IMR-90 (cell line): Measurements from ENCODE around the gene SHC4. TPM values are rescaled to one million over a fixed set of nuclear protein-coding genes. Genes with fewer than 3 reads are reported as not detected.
A peak's percentile ranks its signal among the peaks of the same experiment; 100 is the strongest.

Experiments used
- ATAC-seq: fragments of 200-7000 bp; cut with Tn5 transposase; 2 replicates; pipeline ENCODE4 v1.9.1; 2020; ENCODE audit warnings: low read depth, mild to moderate bottlenecking, moderate library complexity
- BruUV-seq: library from RNA; stranded (reverse); fragments of 400-500 nt; replicated peaks from 2 replicates; lab custom pipeline; 2021; lab: Mats Ljungman, UMichigan
- CTCF ChIA-PET: fragments of 300-600 bp; formaldehyde crosslinking; extraction: SDS; loops from one replicate; lab custom pipeline; 2021; ENCODE audit warnings: antibody characterized with exemption; lab: Yijun Ruan, JAX
- POLR2A ChIA-PET: fragments of 300-600 bp; sonication (Branson Sonifier 250); formaldehyde crosslinking; loops from one replicate; lab custom pipeline; 2022; ENCODE audit warnings: antibody characterized with exemption; ENCODE audit not compliant: unreplicated experiment; lab: Charles Lee
- DNase-seq: peaks from one replicate; pipeline ENCODE4 v3.0.0; 2013
- H2AFZ ChIP-seq: replicated peaks from 2 replicates; pipeline ENCODE3; 2013; ENCODE audit warnings: low read length, mild to moderate bottlenecking; ENCODE audit not compliant: poor library complexity
- H2AK5ac ChIP-seq: 2 replicates; pipeline ENCODE4 v1.6.1; 2013; ENCODE audit warnings: low read depth, low read length, inconsistent platforms
- H2AK9ac ChIP-seq: replicated peaks from 2 replicates; pipeline ENCODE3; 2013; ENCODE audit warnings: mild to moderate bottlenecking, low read depth, low read length, moderate library complexity; ENCODE audit not compliant: poor library complexity
- H2BK120ac ChIP-seq: 2 replicates; pipeline ENCODE4 v1.6.1; 2013; ENCODE audit warnings: low read depth, low read length, inconsistent platforms
- H2BK15ac ChIP-seq: 3 replicates; pipeline ENCODE4 v1.6.1; 2013; ENCODE audit warnings: low read depth, low read length, inconsistent platforms
- H2BK20ac ChIP-seq: 2 replicates; pipeline ENCODE4 v1.6.1; 2013; ENCODE audit warnings: low read depth, mild to moderate bottlenecking, inconsistent platforms, low read length, moderate library complexity
- H2BK5ac ChIP-seq: 2 replicates; pipeline ENCODE4 v1.6.1; 2013; ENCODE audit warnings: mild to moderate bottlenecking, low read depth, low read length, inconsistent platforms; ENCODE audit not compliant: poor library complexity, severe bottlenecking
- H3K14ac ChIP-seq: replicated peaks from 2 replicates; pipeline ENCODE4 v1.6.1; 2013; ENCODE audit warnings: low read depth, low read length, inconsistent platforms
- H3K18ac ChIP-seq: 2 replicates; pipeline ENCODE4 v1.6.1; 2013; ENCODE audit warnings: low read depth, low read length, control low read depth
- H3K23ac ChIP-seq: 2 replicates; pipeline ENCODE4 v1.6.1; 2013; ENCODE audit warnings: low read depth, low read length, inconsistent platforms
- H3K27ac ChIP-seq: 2 replicates; pipeline ENCODE4 v1.5.1; 2013; ENCODE audit warnings: mild to moderate bottlenecking, control low read depth, low read length; ENCODE audit not compliant: insufficient read depth
- H3K27me3 ChIP-seq: 2 replicates; pipeline ENCODE4 v1.6.1; 2013; ENCODE audit warnings: low read length; ENCODE audit not compliant: control insufficient read depth, insufficient read depth
- H3K36me3 ChIP-seq: 2 replicates; pipeline ENCODE4 v1.6.1; 2013; ENCODE audit warnings: low read length, mixed read lengths; ENCODE audit not compliant: control insufficient read depth, insufficient read depth
- H3K4ac ChIP-seq: 2 replicates; pipeline ENCODE4 v1.6.1; 2013; ENCODE audit warnings: low read depth, low read length, inconsistent platforms
- H3K4me1 ChIP-seq: 2 replicates; pipeline ENCODE4 v1.6.1; 2013; ENCODE audit warnings: low read length, mixed read lengths; ENCODE audit not compliant: control insufficient read depth, insufficient read depth
- H3K4me2 ChIP-seq: 2 replicates; pipeline ENCODE4 v1.6.1; 2013; ENCODE audit warnings: low read depth, mild to moderate bottlenecking, control low read depth, low read length, moderate library complexity
- H3K4me3 ChIP-seq: 2 replicates; pipeline ENCODE4 v1.5.1; 2013; ENCODE audit warnings: low read depth, mild to moderate bottlenecking, control low read depth, low read length, moderate library complexity; ENCODE audit not compliant: insufficient read depth
- H3K56ac ChIP-seq: 2 replicates; pipeline ENCODE4 v1.6.1; 2013; ENCODE audit warnings: low read length, inconsistent platforms; ENCODE audit not compliant: insufficient read depth; ENCODE audit errors: extremely low read depth
- H3K79me1 ChIP-seq, 2 experiments: 2 replicates each; pipeline ENCODE4 v1.6.1; 2013; ENCODE audit warnings: low read length in 2 of 2, inconsistent platforms in 1 of 2, low read depth in 1 of 2
- H3K9ac ChIP-seq: 2 replicates; pipeline ENCODE4 v1.6.1; 2013; ENCODE audit warnings: low read depth, low read length, control low read depth
- H3K9me1 ChIP-seq: 2 replicates; pipeline ENCODE4 v1.6.1; 2013; ENCODE audit warnings: low read length, inconsistent platforms; ENCODE audit not compliant: insufficient read depth
- H3K9me3 ChIP-seq: 2 replicates; pipeline ENCODE4 v1.6.1; 2013; ENCODE audit warnings: low read length; ENCODE audit not compliant: control insufficient read depth, insufficient read depth
- H4K20me1 ChIP-seq: 2 replicates; pipeline ENCODE4 v1.6.1; 2013; ENCODE audit warnings: low read length, inconsistent platforms; ENCODE audit not compliant: insufficient read depth
- H4K5ac ChIP-seq: 2 replicates; pipeline ENCODE4 v1.6.1; 2013; ENCODE audit warnings: mild to moderate bottlenecking, low read depth, low read length, control low read depth
- H4K8ac ChIP-seq, 2 experiments: 2 replicates each; pipeline ENCODE4 v1.6.1; 2013; ENCODE audit warnings: low read depth in 2 of 2, low read length in 2 of 2, control low read depth in 1 of 2, inconsistent platforms in 1 of 2
- H4K91ac ChIP-seq: 2 replicates; pipeline ENCODE4 v1.6.1; 2013; ENCODE audit warnings: low read depth, low read length, inconsistent platforms; ENCODE audit not compliant: insufficient read depth
- CTCF ChIP-seq: conservative IDR thresholded peaks from 2 replicates; pipeline ENCODE4 v1.5.1; 2012; ENCODE audit warnings: mild to moderate bottlenecking, low read depth, low read length, improper control_type of control experiment
- MAZ ChIP-seq: IDR thresholded peaks from 2 replicates; pipeline ENCODE4 v1.6.1; 2012; ENCODE audit warnings: low read depth, mild to moderate bottlenecking, low read length, improper control_type of control experiment, moderate library complexity, borderline replicate concordance
- POLR2A ChIP-seq: IDR thresholded peaks from 2 replicates; pipeline ENCODE4 v1.6.1; 2012; ENCODE audit warnings: mild to moderate bottlenecking, low read depth, low read length
- RAD21 ChIP-seq: IDR thresholded peaks from 2 replicates; pipeline ENCODE4 v1.6.1; 2012; ENCODE audit warnings: low read length, improper control_type of control experiment
- SMC3 ChIP-seq: fragments of 150-350 bp; IDR thresholded peaks from 2 replicates; pipeline ENCODE4 v1.6.1; 2016; ENCODE audit warnings: low read depth, mild to moderate bottlenecking, antibody characterized with exemption, low read length, moderate library complexity
- WGBS, 2 experiments: methylation state at CpG; one replicate each; pipeline versions ENCODE4 v1.1.5 to v1.1.7; 2013; ENCODE audit warnings: missing lambda C conversion rate in 2 of 2; ENCODE audit not compliant: insufficient read length in 1 of 2; ENCODE audit errors: extremely low coverage in 2 of 2; 5-methylcytosine and 5-hydroxymethylcytosine counted together
- dilution Hi-C: fragments of 300-500 bp; cut with HindIII; formaldehyde crosslinking; loops from one replicate; pipeline ENCODE4 v1.14.3; 2018; ENCODE audit warnings: low sequenced_read_pairs; ENCODE audit not compliant: unreplicated experiment
- in situ Hi-C: fragments of 300-500 bp; cut with MboI; formaldehyde crosslinking; loops from 3 replicates; pipeline ENCODE4 v1.14.3; 2019; ENCODE audit warnings: low sequenced_read_pairs, inconsistent platforms, mixed read lengths
- intact Hi-C: fragments of 100-400 bp; cut with micrococcal nuclease; formaldehyde crosslinking; loops from 2 replicates; pipeline ENCODE4 v1.10.0; 2022
- polyA plus RNA-seq, 3 experiments: library from polyadenylated mRNA; depleted of rRNA; stranded (reverse); fragments of >200 nt; gene quantifications; 2 replicates each; pipeline ENCODE4 v1.2.3, GENCODE V29; 2012; ENCODE audit warnings: low replicate concordance in 1 of 3
- total RNA-seq: library from RNA; depleted of rRNA; stranded (reverse); fragments of >200 nt; gene quantifications from 2 replicates; pipeline ENCODE4 v1.2.3, GENCODE V29; 2012

Gene SHC4
- total and polyA plus RNA-seq, 2 of the 4 experiments (the other 2 are of a cell fraction): 0.91 to 2.7 TPM

GRCh38 chr15:48861813-48862431 lies 101.8 kb downstream of the SHC4 start:
- Histone ChIP-seq H2AK9ac (no peak overlapping the region), H2AK5ac (no peak overlapping the region), H3K9me3 (no peaks in the 10 kb centered on the region), H3K9me1 (peaks cover 9% of the 10 kb centered on the region; the same call in 1 of the 2 replicates), H3K4me1 (peaks cover 24% of the 10 kb centered on the region), H3K27ac (no peak overlapping the region), H3K56ac (no peak overlapping the region), H2BK5ac (peak overlapping the region; percentile 14), H4K5ac (no peak overlapping the region), H4K20me1 (no peaks in the 10 kb centered on the region), H3K4me3 (no peak overlapping the region), H3K9ac (no peak overlapping the region), H3K18ac (peak overlapping the region; percentile 10; the same call in 1 of the 2 replicates), H3K14ac (no peak overlapping the region), H3K27me3 (no peaks in the 10 kb centered on the region), H4K8ac (peak overlapping the region in 1 of 2 experiments; percentile 37; a peak in 2 of 4 replicates), H3K23ac (no peak overlapping the region), H4K91ac (no peak overlapping the region), H3K79me1 (peaks cover 0 to 16% of the 10 kb centered on the region in 2 experiments; a peak in 2 of 4 replicates), H3K4ac (no peak overlapping the region), H2AFZ (no peak overlapping the region), H2BK120ac (peak overlapping the region; percentile 50; the same call in 1 of the 2 replicates), H2BK20ac (no peak overlapping the region), H3K4me2 (no peak overlapping the region), H3K36me3 (no peaks in the 10 kb centered on the region), H2BK15ac (peak overlapping the region; percentile 26; the same call in 1 of the 3 replicates)
- peak; percentile 82 for DNase-seq
- in situ Hi-C loops (loop anchor here (10.0 to 25.0 kb wide), 3 partner anchors 363 to 1283 kb away; partner anchors contain the start of gene FGF7), dilution Hi-C loops (no loop called here), intact Hi-C loops (loop anchor here (1.0 to 10.0 kb wide), 7 partner anchors 101 to 1453 kb away; partner anchors contain the start of gene SHC4)
- no peak for TF ChIP-seq POLR2A
- TF ChIP-seq RAD21: peak; percentile 99
- peak; percentile 99 for TF ChIP-seq SMC3
- peak; percentile 96 for TF ChIP-seq CTCF
- no peak for TF ChIP-seq MAZ
- peak; percentile 28; the same call in 1 of the 2 replicates for ATAC-seq
- CTCF ChIA-PET: interaction anchor here (0.6 to 4.7 kb wide), 15 partner anchors 16 to 1455 kb away, joined by 3 to 36 read pairs (median 4); partner anchors contain the start of genes EID1 and SHC4
- no TSS peak for BruUV-seq
- no CpG with 5 or more reads among the region's 1 CpG for WGBS, 2 experiments
- POLR2A ChIA-PET: interaction anchor here (0.7 kb wide), 1 partner anchor 114 kb away, joined by 4 read pairs; no protein-coding TSS in a partner anchor
